WERI-Rb-1 (cell line): ENCODE data around the gene ARHGAP26.

Experiments
- DNase-seq: peaks from one replicate; pipeline ENCODE4 v3.0.0-alpha.2; 2020
- H3K27ac ChIP-seq: fragments of 250-450 bp; sonication (Bioruptor Pico); 2 replicates; pipeline ENCODE4 v1.5.1; 2020; ENCODE audit warnings: mild to moderate bottlenecking, moderate library complexity
- H3K27me3 ChIP-seq: fragments of 250-450 bp; sonication (Bioruptor Pico); 2 replicates; pipeline ENCODE4 v1.5.1; 2021; ENCODE audit warnings: mild to moderate bottlenecking, low read depth, moderate library complexity; ENCODE audit not compliant: insufficient read depth, severe bottlenecking
- H3K36me3 ChIP-seq: fragments of 250-450 bp; sonication (Bioruptor Pico); 2 replicates; pipeline ENCODE4 v1.5.1; 2020; ENCODE audit warnings: mild to moderate bottlenecking, moderate library complexity
- H3K4me3 ChIP-seq: 2 replicates; pipeline ENCODE4 v1.5.1; 2011; ENCODE audit warnings: low read depth, mild to moderate bottlenecking, control low read depth, low read length
- H3K9me3 ChIP-seq: fragments of 250-450 bp; sonication (Bioruptor Pico); 2 replicates; pipeline ENCODE4 v1.5.1; 2021; ENCODE audit warnings: mild to moderate bottlenecking, moderate library complexity; ENCODE audit not compliant: severe bottlenecking
- CTCF ChIP-seq: IDR thresholded peaks from 2 replicates; pipeline ENCODE4 v1.5.1; 2011; ENCODE audit warnings: low read depth, mild to moderate bottlenecking, control low read depth, inconsistent platforms, low read length

The ARHGAP26 gene

GRCh38 chr5:142935014-142935413 is 164.8 kb downstream of the ARHGAP26 start:
- no peak overlapping the region for H3K4me3 ChIP-seq
- no peaks in the 10 kb centered on the region for H3K9me3 ChIP-seq
- no peaks in the 10 kb centered on the region for H3K27me3 ChIP-seq
- TF ChIP-seq CTCF = no peak
- no peaks in the 10 kb centered on the region for H3K36me3 ChIP-seq
- no peak for DNase-seq
- H3K27ac ChIP-seq = no peak overlapping the region

- Histone ChIP-seq H3K9me3 (no peaks in the 10 kb centered on the region), H3K27ac (no peak overlapping the region), H3K36me3 (no peaks in the 10 kb centered on the region), H3K27me3 (no peaks in the 10 kb centered on the region), H3K4me3 (no peak overlapping the region)
- no peak for TF ChIP-seq CTCF
- DNase-seq = no peak
Observed at GRCh38 chr5:142937374-142937773, 167.2 kb downstream of the ARHGAP26 start.

- no peak overlapping the region for H3K27ac ChIP-seq
- DNase-seq = no peak
Observed at GRCh38 chr5:142938266-142938880, 168.2 kb downstream of the ARHGAP26 start.

GRCh38 chr5:142939006-142939405 is 168.8 kb downstream of the ARHGAP26 start:
- Histone ChIP-seq H3K9me3 (no peaks in the 10 kb centered on the region), H3K36me3 (no peaks in the 10 kb centered on the region), H3K4me3 (no peak overlapping the region), H3K27me3 (no peaks in the 10 kb centered on the region), H3K27ac (no peak overlapping the region)
- DNase-seq = no peak
- TF ChIP-seq CTCF = no peak

More at GRCh38 chr5:142938266-142938880, 168.2 kb downstream of the ARHGAP26 start:
- Histone ChIP-seq H3K36me3 (no peaks in the 10 kb centered on the region), H3K9me3 (no peaks in the 10 kb centered on the region), H3K27me3 (no peaks in the 10 kb centered on the region), H3K4me3 (no peak overlapping the region)
- TF ChIP-seq CTCF = no peak

- no peak overlapping the region for H3K27ac ChIP-seq
- no peak for TF ChIP-seq CTCF
- no peaks in the 10 kb centered on the region for H3K9me3 ChIP-seq
- no peak overlapping the region for H3K4me3 ChIP-seq
- H3K36me3 ChIP-seq = no peaks in the 10 kb centered on the region
- H3K27me3 ChIP-seq = no peaks in the 10 kb centered on the region
- no peak for DNase-seq
Observed at GRCh38 chr5:142939884-142940283, 169.7 kb downstream of the ARHGAP26 start.

- H3K9me3 ChIP-seq = no peaks in the 10 kb centered on the region
- no peaks in the 10 kb centered on the region for H3K36me3 ChIP-seq
- no peak for DNase-seq
- H3K27ac ChIP-seq = no peak overlapping the region
- TF ChIP-seq CTCF = no peak
- no peaks in the 10 kb centered on the region for H3K27me3 ChIP-seq
- H3K4me3 ChIP-seq = no peak overlapping the region
Observed at GRCh38 chr5:142941245-142941644, 171.1 kb downstream of the ARHGAP26 start.
